GM19467 (cell line): ENCODE results near the gene LNP1.
"Not testable (repeated sequence)": the region's sequence is repeated elsewhere in the genome, so short reads cannot be mapped to it uniquely, and the experiment has no call there.

Source experiments
- ATAC-seq: cut with Tn5 transposase; IDR thresholded peaks from one replicate; pipeline ENCODE4 v1.9.1; 2021; ENCODE audit warnings: mild to moderate bottlenecking, moderate library complexity; ENCODE audit not compliant: unreplicated experiment

LNP1 gene, protein sequence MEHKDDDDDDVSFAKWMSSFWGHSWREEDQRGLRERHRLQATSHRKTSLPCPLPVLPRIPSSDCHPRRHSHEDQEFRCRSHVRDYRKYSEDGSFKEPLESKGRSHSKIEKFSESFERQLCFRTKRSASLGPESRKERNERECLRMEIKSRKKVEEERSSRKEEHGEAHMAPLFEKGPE

DNA sequence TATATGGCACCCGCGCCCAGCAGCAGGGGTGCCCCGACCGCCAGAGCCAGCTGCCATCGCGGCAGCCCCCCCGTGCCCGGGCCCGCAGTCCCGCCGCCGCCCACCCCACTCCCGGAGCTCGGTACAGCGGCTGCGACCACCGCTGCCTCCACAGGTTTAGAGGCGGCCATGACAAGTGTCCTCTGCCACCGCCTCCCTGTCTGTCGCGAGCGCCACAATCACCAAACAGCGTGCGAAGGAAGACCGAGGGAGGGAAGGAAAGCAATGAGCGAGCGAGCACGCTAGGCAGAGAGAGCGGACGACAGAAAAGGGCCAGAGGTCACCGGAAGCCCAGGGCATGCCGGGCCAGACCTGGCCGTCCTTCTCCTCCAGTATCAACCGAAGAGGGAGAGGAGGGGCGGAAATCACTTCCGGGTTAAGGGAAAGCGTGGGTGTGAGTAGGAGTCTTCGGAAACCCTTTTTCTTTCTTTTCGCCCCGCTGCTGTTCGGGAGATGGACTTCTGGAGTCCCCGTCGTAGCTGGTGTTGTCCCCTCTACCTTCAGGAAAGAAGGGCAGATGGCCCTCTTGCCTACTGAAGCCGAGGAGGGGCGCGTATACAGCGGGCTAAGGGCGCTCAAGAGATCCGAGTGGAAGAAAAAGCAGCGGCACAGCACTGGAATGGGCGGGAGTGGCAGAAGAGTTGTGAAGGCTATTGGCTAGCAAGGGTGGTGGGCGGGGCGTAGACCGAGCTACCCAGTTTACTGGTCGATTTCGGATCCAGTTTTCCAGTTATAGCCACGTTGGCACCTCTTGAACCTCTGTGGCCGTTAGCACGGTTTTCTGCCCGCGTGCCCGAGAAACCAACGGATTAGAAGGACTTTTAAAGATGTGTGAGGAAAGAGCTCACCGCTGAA, at the start of gene LNP1, which contains the start of gene TOMM70:
LNP1 (plus strand) TSS at position 760 of the 894 bp plus-strand sequence. CDS start 28,191 bp downstream, outside the sequence.
TOMM70 (minus strand) TSS at position 310 of the 894 bp plus-strand sequence; CDS start at position 170, 140 bp downstream.
- peak; percentile 88 for ATAC-seq

DNA sequence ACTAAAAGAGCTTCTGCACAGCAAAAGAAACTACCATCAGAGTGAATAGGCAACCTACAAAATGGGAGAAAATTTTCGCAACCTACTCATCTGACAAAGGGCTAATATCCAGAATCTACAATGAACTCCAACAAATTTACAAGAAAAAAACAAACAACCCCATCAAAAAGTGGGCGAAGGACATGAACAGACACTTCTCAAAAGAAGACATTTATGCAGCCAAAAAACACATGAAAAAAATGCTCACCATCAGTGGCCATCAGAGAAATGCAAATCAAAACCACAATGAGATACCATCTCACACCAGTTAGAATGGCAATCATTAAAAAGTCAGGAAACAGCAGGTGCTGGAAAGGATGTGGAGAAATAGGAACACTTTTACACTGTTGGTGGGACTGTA, 49.6 kb upstream of the LNP1 start:
- ATAC-seq, result not testable (repeated sequence)

DNA sequence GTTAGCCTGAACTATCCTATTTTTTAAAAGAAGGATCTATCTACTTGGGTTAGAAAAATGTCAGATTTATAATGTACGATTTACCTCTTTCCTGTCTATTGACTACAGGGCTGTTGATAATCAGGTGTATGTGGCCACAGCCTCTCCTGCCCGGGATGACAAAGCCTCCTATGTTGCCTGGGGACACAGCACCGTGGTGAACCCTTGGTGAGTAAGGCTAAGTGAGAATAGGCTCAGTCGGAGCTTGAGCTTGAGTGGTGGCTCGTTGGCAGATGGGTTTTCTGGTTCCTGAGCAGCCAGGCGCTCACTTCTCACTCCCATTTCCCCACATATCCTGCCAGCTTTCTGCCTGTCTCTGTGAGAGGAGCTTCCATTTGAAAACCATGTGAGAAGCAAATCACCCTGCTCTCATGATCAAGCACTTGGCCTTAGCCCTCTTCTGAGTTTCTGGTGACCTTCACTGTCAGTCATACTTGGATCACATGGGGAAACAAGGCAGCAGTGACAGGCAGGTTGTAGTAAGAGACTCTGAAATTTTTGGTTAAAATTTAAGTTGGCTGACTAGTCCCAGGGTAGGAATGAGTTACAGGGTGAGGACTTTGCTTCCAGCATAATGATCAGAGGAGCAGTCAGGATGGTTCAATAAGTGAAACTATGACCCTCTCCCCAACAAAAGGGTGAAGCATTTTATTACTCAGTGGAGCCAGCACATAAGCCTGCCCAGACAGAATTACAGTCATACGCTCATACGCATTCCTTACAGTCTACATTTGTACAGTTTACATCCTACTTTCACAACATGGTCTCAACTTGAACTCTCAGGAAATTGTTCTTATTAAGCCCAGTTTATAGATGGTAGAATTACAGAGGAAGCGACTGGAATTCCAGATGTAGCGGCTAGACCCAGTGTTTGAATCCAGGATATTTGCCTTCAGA, 48.8 kb upstream of the LNP1 start:
- no peak for ATAC-seq

DNA sequence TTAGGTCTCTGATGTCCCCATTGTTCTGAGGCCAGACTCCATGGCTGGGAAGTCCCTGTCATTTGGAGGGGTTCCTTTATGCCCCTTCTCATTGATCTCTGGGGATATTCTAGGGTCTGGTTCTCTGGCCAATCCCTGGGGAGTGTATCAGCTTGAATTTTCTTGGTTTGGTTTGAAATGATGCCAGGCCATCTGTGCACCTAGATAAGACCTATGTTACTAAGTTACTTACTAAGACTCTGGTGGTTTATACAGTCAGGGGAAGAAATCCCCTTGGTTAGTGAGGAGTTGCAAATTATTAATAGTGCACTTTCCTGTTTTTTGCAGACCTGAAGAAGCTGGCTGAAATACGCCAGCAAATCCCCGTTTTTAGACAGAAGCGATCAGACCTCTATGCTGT, 46.5 kb upstream of the LNP1 start:
- ATAC-seq, result no peak

- no peak for ATAC-seq
Observed at GRCh38 chr3:100358413-100358812, 42.9 kb upstream of the LNP1 start.

- ATAC-seq, result no peak
Observed at GRCh38 chr3:100359035-100359434, 42.3 kb upstream of the LNP1 start.

DNA sequence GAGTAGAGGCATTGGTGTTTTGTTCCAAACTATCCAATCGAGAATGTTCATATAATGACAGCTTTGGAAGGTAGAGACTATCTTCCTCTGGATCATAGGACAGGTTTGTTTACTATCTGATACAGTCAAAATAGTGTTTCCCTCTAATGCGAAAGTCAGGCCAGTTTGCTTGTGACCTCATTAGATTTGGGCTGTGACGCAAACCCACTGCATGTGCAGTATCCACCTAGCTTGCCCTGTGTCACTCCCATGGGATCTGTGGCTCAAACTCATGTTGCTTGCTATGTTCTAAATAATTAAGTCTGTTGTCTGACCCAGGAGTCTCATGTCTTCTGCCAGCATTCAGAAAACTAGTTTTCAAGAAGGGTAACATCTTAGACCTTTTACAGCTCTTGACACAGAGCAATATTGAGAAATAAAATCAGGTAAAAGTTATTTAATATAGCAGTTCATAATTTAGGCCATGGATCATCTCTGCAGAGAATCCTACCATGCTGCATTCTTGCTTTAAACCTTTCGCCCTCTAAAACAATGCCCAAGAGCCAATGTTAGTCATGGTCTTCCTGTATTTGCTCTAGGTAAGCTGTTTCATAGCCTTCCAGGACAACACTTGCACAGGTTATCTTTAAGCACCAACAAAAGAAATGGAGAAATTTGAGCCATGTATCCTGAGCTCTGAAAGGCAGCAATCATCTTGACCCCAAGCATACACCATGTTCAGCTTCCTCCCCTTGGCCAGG, 40.4 kb upstream of the LNP1 start:
- no peak for ATAC-seq

DNA sequence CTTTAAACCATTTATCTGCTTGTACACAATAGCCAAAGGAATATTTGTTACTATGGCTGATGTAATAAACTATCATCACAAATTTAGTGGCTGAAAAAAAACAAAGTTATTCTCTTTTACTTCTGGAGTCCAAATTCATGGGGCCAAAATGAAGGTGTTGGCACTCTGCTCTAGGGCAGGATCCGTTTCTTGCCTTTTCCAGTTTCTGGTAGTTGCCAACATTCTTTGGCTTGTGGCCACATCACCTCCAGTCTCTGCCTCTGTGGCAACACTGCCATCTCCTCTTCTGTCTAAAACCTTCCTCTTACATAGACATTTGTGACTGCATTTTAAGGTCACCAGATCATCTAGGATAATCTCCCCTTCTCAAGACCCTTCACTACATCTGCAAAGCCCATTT, 39.4 kb upstream of the LNP1 start:
- ATAC-seq, result no peak

DNA sequence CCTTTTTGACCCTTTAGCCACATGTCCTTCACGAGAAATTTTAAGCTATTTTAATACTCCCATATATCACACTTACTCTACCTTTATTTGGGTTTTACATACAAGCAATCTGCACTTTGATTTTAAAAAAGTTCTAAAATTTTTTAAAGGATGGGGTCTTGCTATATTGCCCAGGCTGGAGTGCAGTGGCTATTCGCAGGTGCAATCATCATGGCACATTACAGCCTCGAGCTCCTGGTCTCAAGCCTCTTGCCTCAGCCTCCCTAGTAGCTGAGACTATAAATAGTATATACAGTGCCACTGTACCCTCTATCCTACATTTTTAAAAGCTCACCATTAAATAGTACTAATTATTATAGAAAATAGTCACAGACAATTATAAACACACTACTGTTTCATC, 36.9 kb upstream of the LNP1 start:
- ATAC-seq, result no peak

- ATAC-seq, result no peak
Observed at GRCh38 chr3:100366424-100366823, 34.9 kb upstream of the LNP1 start.

- no peak for ATAC-seq
Observed at GRCh38 chr3:100368441-100368840, 32.9 kb upstream of the LNP1 start.

DNA sequence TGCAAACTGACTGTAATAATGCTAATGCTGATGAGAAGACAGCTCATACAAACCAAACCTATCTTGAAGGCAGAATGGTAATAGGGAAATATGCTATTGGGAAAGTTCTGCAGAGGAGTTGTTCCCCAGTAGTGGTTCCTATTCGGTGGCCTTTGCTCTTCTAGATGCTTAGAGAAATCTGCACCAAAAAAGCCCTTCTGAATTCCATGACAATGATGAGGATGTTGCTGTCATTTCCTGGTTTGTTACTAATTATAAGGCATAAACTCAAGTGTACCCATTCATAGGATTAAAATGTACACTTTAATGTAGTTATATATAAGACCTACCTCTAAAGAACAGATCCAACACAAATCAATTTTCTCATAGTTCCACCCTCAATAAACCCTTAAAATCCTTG, 30.6 kb upstream of the LNP1 start:
- no peak for ATAC-seq

- ATAC-seq, result no peak
Observed at GRCh38 chr3:100374521-100374920, 26.8 kb upstream of the LNP1 start.

DNA sequence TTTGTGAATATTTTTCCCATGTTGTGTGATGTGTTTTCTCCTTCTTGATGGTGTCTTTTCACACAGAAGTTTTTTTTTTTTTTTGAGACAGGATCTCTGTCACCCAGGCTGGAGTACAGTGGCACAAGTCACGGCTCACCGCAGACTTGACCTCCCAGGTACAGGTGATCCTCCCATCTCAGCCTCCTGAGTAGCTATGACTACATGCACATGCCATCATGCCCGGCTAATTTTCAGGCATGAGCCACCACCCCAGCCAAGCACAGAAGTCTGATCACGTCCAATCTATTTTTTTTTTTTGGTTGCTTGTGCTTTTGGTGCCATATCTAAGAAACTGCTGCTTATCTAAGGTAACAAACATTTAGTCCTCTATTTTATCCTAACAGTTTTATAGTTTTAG, 25.0 kb upstream of the LNP1 start:
- no peak for ATAC-seq

GRCh38 chr3:100384733-100385525, 16.4 kb upstream of the LNP1 start:
- ATAC-seq, result no peak

GRCh38 chr3:100386437-100387074, 14.8 kb upstream of the LNP1 start:
- no peak for ATAC-seq

GRCh38 chr3:100389025-100389424, 12.3 kb upstream of the LNP1 start:
- no peak for ATAC-seq

DNA sequence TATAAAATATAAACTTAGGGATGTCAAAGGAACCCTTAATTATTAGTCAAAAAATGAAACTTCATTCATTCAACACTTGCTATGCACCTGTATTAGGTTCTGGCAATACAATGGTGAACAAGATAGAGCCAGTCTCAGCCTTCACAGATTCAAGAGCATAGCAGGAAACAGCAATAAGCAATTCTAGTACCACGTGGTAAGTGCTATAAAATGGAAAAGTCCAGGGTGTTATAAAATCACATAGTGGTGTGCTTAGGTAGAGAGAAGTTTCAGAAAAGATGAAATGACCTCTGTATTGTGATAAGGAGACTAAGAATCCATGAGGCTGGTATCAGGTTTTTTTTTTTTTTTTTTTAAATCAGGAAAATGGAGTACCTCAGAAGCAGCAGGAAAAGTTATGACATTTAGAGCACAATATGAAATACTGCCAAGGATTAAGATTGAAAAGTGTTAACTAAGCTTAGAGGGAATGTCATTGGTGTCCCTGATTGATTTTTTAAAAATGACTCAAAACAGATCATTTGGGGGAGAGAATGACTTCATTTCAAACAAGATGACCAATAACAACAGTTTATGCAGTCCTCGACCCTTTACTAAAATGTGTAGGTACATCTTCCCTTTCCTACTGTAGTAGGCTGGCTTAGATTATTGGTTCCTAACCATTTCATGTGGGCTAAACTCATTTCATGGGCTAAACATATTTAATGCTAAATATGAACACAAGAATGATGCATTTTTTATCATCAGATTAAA, 5.5 kb upstream of the LNP1 start:
- no peak for ATAC-seq
